DMS153 (cell line): ENCODE data around the gene NAXD.
"Not testable (repeated sequence)": the region's sequence is repeated elsewhere in the genome, so short reads cannot be mapped to it uniquely, and the experiment has no call there.

Experiments
- DNase-seq: peaks from one replicate; lab custom pipeline; 2025; lab: John Stamatoyannopoulos, UW

NAXD gene

GRCh38 chr13:110615322-110616102 lies at the start of gene NAXD:
Gene NAXD (plus strand): TSS chr13:110615545. CDS start chr13:110615602, 57 bp downstream.
- peak; percentile 90 for DNase-seq

- no peak for DNase-seq
These were observed 49.2 kb upstream of the NAXD start for GRCh38 chr13:110566171-110566570.

- no peak for DNase-seq
These were observed 46.7 kb upstream of the NAXD start for GRCh38 chr13:110568612-110569011.

- DNase-seq = not testable (repeated sequence)
These were observed 45.4 kb upstream of the NAXD start for GRCh38 chr13:110569962-110570361.

GRCh38 chr13:110570886-110571285 lies 44.5 kb upstream of the NAXD start:
- no peak for DNase-seq

GRCh38 chr13:110571896-110572777 lies 43.2 kb upstream of the NAXD start:
- DNase-seq = no peak

- DNase-seq = no peak
These were observed 42.6 kb upstream of the NAXD start for GRCh38 chr13:110572778-110573118.

- DNase-seq = no peak
These were observed 41.2 kb upstream of the NAXD start for GRCh38 chr13:110574161-110574560.

- DNase-seq = peak; percentile 46
These were observed 39.8 kb upstream of the NAXD start for GRCh38 chr13:110575322-110576069.

GRCh38 chr13:110576070-110576394 lies 39.3 kb upstream of the NAXD start:
- DNase-seq = no peak

GRCh38 chr13:110576736-110577476 lies 38.4 kb upstream of the NAXD start:
- DNase-seq = no peak

- DNase-seq = no peak
These were observed 37.0 kb upstream of the NAXD start for GRCh38 chr13:110578363-110578762.

- no peak for DNase-seq
These were observed 34.5 kb upstream of the NAXD start for GRCh38 chr13:110580800-110581199.

- no peak for DNase-seq
These were observed 33.7 kb upstream of the NAXD start for GRCh38 chr13:110581506-110582185.

GRCh38 chr13:110582421-110582954 lies 32.9 kb upstream of the NAXD start:
- DNase-seq = no peak

- DNase-seq = no peak
These were observed 32.0 kb upstream of the NAXD start for GRCh38 chr13:110583178-110583865.

- no peak for DNase-seq
These were observed 25.5 kb upstream of the NAXD start for GRCh38 chr13:110589793-110590390.

- no peak for DNase-seq
These were observed 24.8 kb upstream of the NAXD start for GRCh38 chr13:110590577-110590976.

- DNase-seq = no peak
These were observed 22.7 kb upstream of the NAXD start for GRCh38 chr13:110592665-110593064.
